ENCODE results near the gene TAMALIN.

TAMALIN gene

GRCh38 chr12:52006726-52007157 lies at the start of gene TAMALIN:
Gene TAMALIN (plus strand): TSS chr12:52006946. CDS start chr12:52007020, 74 bp downstream.
- no peak for TF ChIP-seq CTCF (IDR thresholded peaks at IDR 0.05; ENCODE audit: low read depth, low read length)

GRCh38 chr12:51958542-51958941 lies 48.2 kb upstream of the TAMALIN start:
- DNase-seq (ENCODE audit: extremely low read depth, low read depth) = no peak
- no peak for TF ChIP-seq CTCF (IDR thresholded peaks at IDR 0.05; ENCODE audit: low read depth, low read length)

More at GRCh38 chr12:52006726-52007157, at the start of gene TAMALIN:
- DNase-seq (ENCODE audit: extremely low read depth, low read depth) = no peak

GRCh38 chr12:51959211-51959610 lies 47.5 kb upstream of the TAMALIN start:
- no peak for DNase-seq (ENCODE audit: extremely low read depth, low read depth)
- TF ChIP-seq CTCF (IDR thresholded peaks at IDR 0.05; ENCODE audit: low read depth, low read length) = no peak

GRCh38 chr12:51959921-51960320 lies 46.8 kb upstream of the TAMALIN start:
- DNase-seq (ENCODE audit: extremely low read depth, low read depth) = no peak
- TF ChIP-seq CTCF (IDR thresholded peaks at IDR 0.05; ENCODE audit: low read depth, low read length) = no peak

- no peak for DNase-seq (ENCODE audit: extremely low read depth, low read depth)
- TF ChIP-seq CTCF (IDR thresholded peaks at IDR 0.05; ENCODE audit: low read depth, low read length) = no peak
These were observed 46.3 kb upstream of the TAMALIN start for GRCh38 chr12:51960488-51960887.

- TF ChIP-seq CTCF (IDR thresholded peaks at IDR 0.05; ENCODE audit: low read depth, low read length) = no peak
- no peak for DNase-seq (ENCODE audit: extremely low read depth, low read depth)
These were observed 45.9 kb upstream of the TAMALIN start for GRCh38 chr12:51960890-51961289.

GRCh38 chr12:51961834-51962233 lies 44.9 kb upstream of the TAMALIN start:
- DNase-seq (ENCODE audit: extremely low read depth, low read depth) = no peak
- TF ChIP-seq CTCF (IDR thresholded peaks at IDR 0.05; ENCODE audit: low read depth, low read length) = no peak
